Right ventricle myocardium inferior (tissue), 1 donor: ENCODE data around the gene CGB2. TPM values are rescaled to one million over a fixed set of nuclear protein-coding genes. Genes with fewer than 3 reads are reported as not detected.
"Not testable (repeated sequence)": the region's sequence is repeated elsewhere in the genome, so short reads cannot be mapped to it uniquely, and the experiment has no call there.

ENCODE experiments used
- ATAC-seq: fragments of 200-7000 bp; cut with Tn5 transposase; one replicate; pipeline ENCODE4 v1.9.1; 2020; ENCODE audit warnings: mild to moderate bottlenecking, moderate library complexity
- DNase-seq: peaks from one replicate; pipeline ENCODE4 v3.0.0; 2021; ENCODE audit errors: missing footprints
- intact Hi-C: fragments of 100-400 bp; cut with DNase I; formaldehyde crosslinking; loops from one replicate; pipeline ENCODE4 v1.11.0; 2022
- total RNA-seq: library from RNA; stranded (reverse); fragmentation: NEBNext Ultra II Directional; extraction: Animal tissue kit (Norgen Biotek cat#: 25700); gene quantifications from one replicate; pipeline ENCODE4 v1.2.1, GENCODE V29; 2021
- donor health status: DM: no; HTN: yes; CAD: no; lungs with severe emphysema.

The CGB2 gene
- total RNA-seq, 1 donor from 2014 or later: not detected

DNA sequence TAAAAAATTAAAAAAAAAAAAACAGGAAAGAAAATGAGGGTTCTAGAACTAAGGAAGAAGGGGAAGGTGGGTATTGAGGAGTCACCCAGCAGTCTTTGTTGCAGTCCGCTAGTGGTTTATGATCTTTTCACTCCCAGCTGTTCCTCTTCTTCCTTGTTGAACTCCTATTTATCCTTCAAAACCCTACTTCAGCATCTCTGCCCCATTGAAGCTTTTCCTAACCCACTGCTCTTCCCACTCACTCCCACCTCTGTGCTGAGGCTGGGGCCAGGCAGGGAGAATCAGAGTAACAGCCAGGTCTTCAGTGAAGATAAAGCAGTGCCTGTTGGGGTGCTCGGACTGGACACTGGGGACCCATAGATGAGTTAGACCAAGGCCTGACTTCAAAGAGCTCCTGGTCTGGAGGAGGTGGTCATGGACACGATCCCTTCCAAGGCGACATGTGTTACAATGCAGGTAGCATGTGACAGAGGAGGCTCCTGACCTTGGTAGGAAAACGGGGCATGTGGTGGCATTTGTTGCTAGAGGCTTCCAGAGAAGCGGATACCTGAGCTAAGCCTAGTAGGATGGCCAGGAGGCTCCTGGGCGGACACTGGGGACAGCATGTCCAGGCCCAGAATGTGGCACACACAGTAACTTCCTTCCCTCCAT is 26.6 kb upstream of the CGB2 start:
- DNase-seq (no peak), ATAC-seq (no peak)
- intact Hi-C loops: no loop called here

DNA sequence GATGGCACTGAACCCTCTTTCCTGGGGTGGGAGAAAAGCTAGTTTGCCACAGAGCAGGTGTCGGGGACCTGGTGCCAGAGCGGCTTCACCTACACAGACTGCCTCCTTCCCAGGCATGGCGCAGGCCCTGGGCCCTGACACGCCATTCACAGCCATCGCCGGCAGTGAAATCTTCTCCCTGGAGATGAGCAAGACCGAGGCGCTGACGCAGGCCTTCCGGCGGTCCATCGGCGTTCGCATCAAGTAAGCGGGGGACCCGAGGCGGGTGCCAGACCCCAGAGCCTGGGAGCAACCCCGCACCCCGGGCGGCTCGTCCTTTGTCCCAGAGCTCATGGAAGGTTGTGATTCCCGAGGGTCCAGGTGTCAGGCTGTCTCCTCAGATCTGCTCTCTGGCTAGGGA is 24.8 kb upstream of the CGB2 start:
- DNase-seq: no peak
- no peak for ATAC-seq
- intact Hi-C loops: no loop called here

DNA sequence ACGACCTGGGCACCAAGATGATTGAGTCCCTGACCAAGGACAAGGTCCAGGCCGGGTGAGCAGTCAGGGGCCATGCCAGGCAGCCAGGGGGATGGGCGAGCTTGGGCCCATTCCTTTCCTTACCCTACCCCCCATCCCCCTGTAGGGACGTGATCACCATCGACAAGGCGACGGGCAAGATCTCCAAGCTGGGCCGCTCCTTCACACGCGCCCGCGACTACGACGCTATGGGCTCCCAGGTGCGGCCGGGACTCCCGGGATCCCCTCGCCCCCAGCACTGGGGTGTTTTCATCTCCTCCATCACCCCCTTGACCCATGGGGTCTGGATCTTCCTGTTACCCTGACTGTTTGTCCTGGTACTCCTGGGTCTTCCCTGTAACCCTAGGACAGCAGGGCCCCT is 21.9 kb upstream of the CGB2 start:
- ATAC-seq (no peak), DNase-seq (no peak)
- intact Hi-C loops: no loop called here

DNA sequence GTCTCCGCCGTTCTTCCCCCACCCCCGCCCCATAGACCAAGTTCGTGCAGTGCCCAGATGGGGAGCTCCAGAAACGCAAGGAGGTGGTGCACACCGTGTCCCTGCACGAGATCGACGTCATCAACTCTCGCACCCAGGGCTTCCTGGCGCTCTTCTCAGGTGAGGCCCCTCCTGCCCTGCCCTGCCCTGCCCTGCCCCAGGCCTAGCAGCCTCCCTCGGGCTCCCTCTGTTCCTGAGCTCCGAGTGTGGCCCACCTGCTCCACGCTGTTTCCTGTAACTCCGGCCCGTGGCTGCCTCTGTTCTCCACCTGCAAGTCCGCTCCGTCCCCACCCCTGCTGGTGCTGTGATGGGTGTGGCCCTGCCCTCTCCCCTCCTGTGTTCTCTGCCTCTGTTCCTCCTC is 21.2 kb upstream of the CGB2 start:
- no peak for DNase-seq
- ATAC-seq: no peak
- intact Hi-C loops: no loop called here

- intact Hi-C loops: no loop called here
- DNase-seq (no peak), ATAC-seq (no peak)
Measured at GRCh38 chr19:49011194-49011593, 20.5 kb upstream of the CGB2 start.

- DNase-seq (no peak), ATAC-seq (no peak)
- intact Hi-C loops: no loop called here
Measured at GRCh38 chr19:49014123-49014869, 17.4 kb upstream of the CGB2 start.

DNA sequence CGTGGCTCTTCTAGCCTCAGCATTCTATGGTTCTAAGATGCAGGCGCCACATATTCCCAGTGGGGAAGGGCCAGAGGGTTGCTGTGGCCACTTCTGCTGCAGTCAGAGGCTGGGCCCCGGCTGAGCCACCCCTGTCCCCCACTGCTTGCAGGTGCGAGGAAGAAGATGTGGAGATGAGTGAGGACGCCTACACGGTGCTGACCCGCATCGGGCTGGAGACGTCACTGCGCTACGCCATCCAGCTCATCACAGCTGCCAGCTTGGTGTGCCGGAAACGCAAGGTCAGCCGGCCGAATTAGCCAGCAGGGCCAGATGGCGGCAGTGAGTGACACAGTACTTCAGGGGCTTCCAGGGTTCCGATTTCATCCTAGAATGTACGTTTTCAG is 16.8 kb upstream of the CGB2 start:
- no peak for DNase-seq
- intact Hi-C loops: loop anchor here (5.0 kb wide), 1 partner anchor 72 kb away; the partner anchor contains the start of gene SNRNP70
- ATAC-seq: no peak

- intact Hi-C loops: loop anchor here (5.0 kb wide), 1 partner anchor 71 kb away; the partner anchor contains the start of gene SNRNP70
- DNase-seq: no peak
Measured at GRCh38 chr19:49016067-49016839, 15.4 kb upstream of the CGB2 start.

GRCh38 chr19:49017041-49017665 is 14.5 kb upstream of the CGB2 start, which contains the start of gene LHB:
Gene LHB, minus strand, starts transcription at chr19:49017091. Its CDS starts 10 bp downstream, at chr19:49017081.
- ATAC-seq: no peak
- DNase-seq: no peak
- intact Hi-C loops: loop anchor here (5.0 kb wide), 1 partner anchor 70 kb away; the partner anchor contains the start of gene SNRNP70

More at GRCh38 chr19:49016067-49016839, 15.4 kb upstream of the CGB2 start:
- ATAC-seq: no peak

DNA sequence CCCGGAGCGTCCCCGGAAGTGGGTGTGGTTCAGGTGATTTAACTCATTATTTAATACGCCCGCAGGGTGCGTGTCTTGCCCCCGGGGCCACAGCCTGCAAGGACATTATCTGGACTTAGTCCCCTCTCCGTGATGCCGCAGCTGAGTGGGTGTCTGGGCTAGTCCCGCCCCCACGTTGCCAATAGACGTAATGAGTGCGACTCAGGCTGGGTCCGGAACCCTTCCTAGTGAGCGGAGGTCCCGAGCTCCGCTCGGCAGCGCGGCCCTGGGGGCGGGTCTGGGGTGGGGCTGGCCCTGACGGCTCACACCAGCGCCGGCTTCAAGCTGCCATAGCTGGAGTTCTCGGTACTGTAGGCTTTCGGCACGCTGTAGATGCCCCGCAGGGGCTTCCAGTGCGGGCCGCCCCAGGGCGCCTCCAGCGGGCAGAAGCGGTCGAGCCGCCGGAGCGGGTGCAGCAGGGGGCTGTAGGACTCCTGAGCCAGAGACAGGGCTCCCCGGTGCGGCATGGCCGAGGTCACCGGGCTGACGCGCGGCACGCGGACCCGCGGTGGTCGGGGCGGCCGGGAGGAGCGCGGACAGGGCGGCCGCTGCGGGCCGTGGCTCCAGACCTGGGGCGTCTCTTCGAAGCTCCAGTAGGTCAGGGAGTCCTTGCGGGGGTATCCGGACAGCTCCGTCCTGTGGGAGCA is 13.9 kb upstream of the CGB2 start:
- DNase-seq (no peak), ATAC-seq (peak; percentile 57)
- intact Hi-C loops: loop anchor here (5.0 kb wide), 1 partner anchor 69 kb away; the partner anchor contains the start of gene SNRNP70

DNA sequence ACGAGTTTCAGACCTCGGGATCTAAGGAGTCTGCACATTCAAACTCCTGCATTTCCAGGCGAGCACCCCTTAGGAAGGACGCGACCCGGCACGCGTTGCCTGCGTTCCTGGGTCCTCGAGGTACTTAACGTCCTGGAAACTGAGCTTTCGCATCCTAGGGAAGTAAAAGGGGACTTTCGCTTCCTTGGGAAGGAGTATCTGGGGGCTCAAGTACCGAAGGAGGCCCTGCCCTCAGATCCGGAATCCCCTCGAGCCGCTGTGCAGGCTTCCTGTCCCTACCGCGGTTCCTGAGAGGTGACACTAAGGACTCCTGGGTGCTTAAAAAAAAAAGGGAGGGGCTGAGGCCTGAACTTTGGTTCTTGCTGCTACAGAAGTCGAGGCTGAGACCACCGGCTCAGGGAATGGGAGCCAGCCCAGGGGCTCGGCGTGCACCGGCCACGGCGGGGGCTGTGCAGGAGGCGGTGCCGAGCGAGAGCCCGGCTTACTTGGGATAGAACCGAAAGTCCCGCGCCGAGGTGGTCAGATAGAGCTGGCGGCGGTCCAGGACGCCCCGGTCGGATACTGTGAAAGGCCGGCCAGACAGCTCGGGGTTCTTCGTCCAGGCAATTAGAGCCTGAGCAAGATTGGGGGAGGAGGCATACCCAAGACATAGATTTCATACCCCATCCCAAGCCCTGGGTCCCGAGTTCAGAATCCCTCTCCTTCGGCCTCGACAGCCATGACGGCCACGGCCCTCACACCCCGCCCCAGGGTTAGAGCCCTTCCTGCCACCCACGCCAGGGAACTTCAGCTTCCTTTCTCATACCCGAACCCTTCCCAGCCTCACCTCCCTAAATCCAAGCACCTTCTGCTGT is 13.1 kb upstream of the CGB2 start:
- not testable (repeated sequence) for DNase-seq, ATAC-seq

GRCh38 chr19:49019242-49019932 is 12.3 kb upstream of the CGB2 start:
- peak; percentile 64 for ATAC-seq
- DNase-seq: peak; percentile 76
- intact Hi-C loops: loop anchor here (5.0 kb wide), 1 partner anchor 68 kb away; the partner anchor contains the start of gene SNRNP70

More for the DNA sequence above, 13.1 kb upstream of the CGB2 start:
- intact Hi-C loops: loop anchor here (5.0 kb wide), 1 partner anchor 69 kb away; the partner anchor contains the start of gene SNRNP70

- intact Hi-C loops: no loop called here
- DNase-seq (no peak), ATAC-seq (no peak)
Measured at GRCh38 chr19:49020342-49020741, 11.3 kb upstream of the CGB2 start.

DNA sequence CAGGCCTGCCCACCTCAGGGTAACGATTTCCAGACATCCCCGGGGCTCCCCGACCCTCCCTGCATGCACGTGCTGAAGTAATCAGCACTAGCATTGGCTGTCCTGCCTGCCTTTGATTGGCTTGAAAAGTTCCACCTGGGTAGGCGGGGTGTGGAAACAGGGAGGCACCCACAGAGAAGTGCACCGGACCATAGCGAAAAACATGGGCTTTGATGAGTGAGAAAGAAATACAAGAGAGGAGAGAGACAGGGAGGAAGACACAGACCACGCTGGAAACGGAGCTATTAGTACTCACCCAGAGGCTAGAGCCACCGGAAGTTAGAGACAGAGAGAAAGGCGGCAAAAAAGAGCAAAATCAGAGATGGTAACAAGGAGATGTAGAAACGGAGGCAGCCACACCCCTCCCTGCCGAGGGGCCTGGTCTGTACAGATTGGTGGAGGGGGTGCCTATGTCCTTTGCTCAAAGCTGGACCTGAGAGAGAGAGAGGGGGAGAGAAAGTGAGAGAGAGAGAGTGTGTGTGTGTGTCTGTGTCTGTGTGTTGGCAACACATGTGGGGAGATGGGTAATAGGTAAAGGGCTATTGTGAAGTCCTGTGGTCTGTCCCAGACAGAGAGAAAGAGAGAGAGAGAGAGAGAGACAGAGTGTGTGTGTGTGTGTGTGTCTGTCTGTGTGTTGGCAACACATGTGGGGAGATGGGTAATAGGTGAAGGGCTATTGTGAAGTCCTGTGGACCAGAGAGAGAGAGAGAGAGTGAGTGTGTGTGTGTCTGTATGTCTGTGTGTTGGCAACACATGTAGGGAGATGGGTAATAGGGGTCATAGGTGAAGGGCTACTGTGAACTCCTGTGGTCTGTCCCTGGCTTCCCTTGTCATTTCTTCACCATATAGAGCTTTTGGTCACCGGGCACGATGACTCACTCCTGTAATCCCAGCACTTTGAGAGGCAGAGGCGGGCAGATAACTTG is 10.5 kb upstream of the CGB2 start:
- no peak for DNase-seq
- intact Hi-C loops: no loop called here
- no peak for ATAC-seq

- ATAC-seq (no peak), DNase-seq (no peak)
- intact Hi-C loops: no loop called here
Measured at GRCh38 chr19:49022116-49022515, 9.6 kb upstream of the CGB2 start.

- ATAC-seq: not testable (repeated sequence)
Measured at GRCh38 chr19:49024233-49024632, 7.5 kb upstream of the CGB2 start, which contains the start of gene CGB3. Gene CGB3, minus strand, starts transcription at chr19:49024333. Its CDS starts 362 bp downstream, at chr19:49023971.

More at GRCh38 chr19:49024233-49024632, 7.5 kb upstream of the CGB2 start, which contains the start of gene CGB3:
- intact Hi-C loops, DNase-seq: not testable (repeated sequence)
